ENCODE measurements around the gene UBE2L6.
A peak's percentile ranks its signal among the peaks of the same experiment; 100 is the strongest.

The UBE2L6 gene

GRCh38 chr11:57567515-57568329 lies at the start of gene UBE2L6:
UBE2L6 (minus strand) TSS chr11:57567672; CDS start chr11:57567611, 61 bp downstream.
- DNase-seq (ENCODE audit: insufficient read length, low spot score) = peak; percentile 50

GRCh38 chr11:57616595-57616994 lies 49.1 kb upstream of the UBE2L6 start:
- FAIRE-seq = no peak
- no peak for DNase-seq (ENCODE audit: insufficient read length, low spot score)

More at GRCh38 chr11:57567515-57568329, at the start of gene UBE2L6:
- no peak for FAIRE-seq

GRCh38 chr11:57615308-57615707 lies 47.8 kb upstream of the UBE2L6 start:
- no peak for FAIRE-seq
- no peak for DNase-seq (ENCODE audit: insufficient read length, low spot score)

- DNase-seq (ENCODE audit: insufficient read length, low spot score) = no peak
- FAIRE-seq = no peak
These were observed 46.8 kb upstream of the UBE2L6 start for GRCh38 chr11:57614234-57614772.

- FAIRE-seq (no peak), DNase-seq (ENCODE audit: insufficient read length, low spot score) (no peak)
These were observed 42.7 kb upstream of the UBE2L6 start for GRCh38 chr11:57610170-57610569.

GRCh38 chr11:57605028-57605420 lies 37.6 kb upstream of the UBE2L6 start:
- DNase-seq (ENCODE audit: insufficient read length, low spot score) = no peak

GRCh38 chr11:57604296-57605027 lies 37.0 kb upstream of the UBE2L6 start:
- FAIRE-seq (no peak), DNase-seq (ENCODE audit: insufficient read length, low spot score) (no peak)

More at GRCh38 chr11:57605028-57605420, 37.6 kb upstream of the UBE2L6 start:
- no peak for FAIRE-seq

GRCh38 chr11:57601297-57601696 lies 33.8 kb upstream of the UBE2L6 start:
- FAIRE-seq (no peak), DNase-seq (ENCODE audit: insufficient read length, low spot score) (no peak)

GRCh38 chr11:57599381-57599780 lies 31.9 kb upstream of the UBE2L6 start:
- no peak for DNase-seq (ENCODE audit: insufficient read length, low spot score)
- peak; percentile 74 for FAIRE-seq

GRCh38 chr11:57598831-57599155 lies 31.3 kb upstream of the UBE2L6 start:
- FAIRE-seq (no peak), DNase-seq (ENCODE audit: insufficient read length, low spot score) (no peak)

- FAIRE-seq (no peak), DNase-seq (ENCODE audit: insufficient read length, low spot score) (no peak)
These were observed 30.7 kb upstream of the UBE2L6 start for GRCh38 chr11:57597916-57598830.

GRCh38 chr11:57597461-57597915 lies 30.0 kb upstream of the UBE2L6 start, which contains the start of gene SERPING1:
SERPING1 (plus strand) TSS chr11:57597685; CDS start chr11:57598271, 586 bp downstream.
- FAIRE-seq (no peak), DNase-seq (ENCODE audit: insufficient read length, low spot score) (no peak)

- no peak for DNase-seq (ENCODE audit: insufficient read length, low spot score)
- no peak for FAIRE-seq
These were observed 28.9 kb upstream of the UBE2L6 start for GRCh38 chr11:57596266-57596885.

GRCh38 chr11:57588046-57588710 lies 20.7 kb upstream of the UBE2L6 start:
- DNase-seq (ENCODE audit: insufficient read length, low spot score) (no peak), FAIRE-seq (no peak)

GRCh38 chr11:57586711-57587245 lies 19.3 kb upstream of the UBE2L6 start:
- FAIRE-seq = no peak
- DNase-seq (ENCODE audit: insufficient read length, low spot score) = no peak

- DNase-seq (ENCODE audit: insufficient read length, low spot score) = no peak
- FAIRE-seq = no peak
These were observed 17.8 kb upstream of the UBE2L6 start for GRCh38 chr11:57585301-57585700.

GRCh38 chr11:57584341-57584740 lies 16.9 kb upstream of the UBE2L6 start:
- FAIRE-seq (no peak), DNase-seq (ENCODE audit: insufficient read length, low spot score) (no peak)

- DNase-seq (ENCODE audit: insufficient read length, low spot score) (no peak), FAIRE-seq (no peak)
These were observed 6.6 kb upstream of the UBE2L6 start for GRCh38 chr11:57574061-57574460.

GRCh38 chr11:57571606-57572005 lies 4.1 kb upstream of the UBE2L6 start:
- FAIRE-seq (no peak), DNase-seq (ENCODE audit: insufficient read length, low spot score) (no peak)

Data from HTR-8/SVneo (cell line).